ENCODE data around the gene IFNGR2. TPM values are rescaled to one million over a fixed set of nuclear protein-coding genes. Genes with fewer than 3 reads are reported as not detected.
A peak's percentile ranks its signal among the peaks of the same experiment; 100 is the strongest.

Gene IFNGR2
- total RNA-seq, 4 donors from 2014 or later, result 47.0 to 75.5 (median 61.0) TPM

- DNase-seq (ENCODE audit: low spot score in 2 of 2), result peak in 1 of 2 donors; percentile 21
- Histone ChIP-seq H3K27me3 (no peaks in the 10 kb centered on the region), H3K9me3 (no peaks in the 10 kb centered on the region), H3K4me3 (no peak overlapping the region), H3K36me3 (peaks cover 88% of the 10 kb centered on the region), H3K27ac (no peak overlapping the region), H3K4me1 (peaks cover 45% of the 10 kb centered on the region)
- 100% methylated on average over 3 of the region's 3 CpGs for WGBS
- TF ChIP-seq POLR2AphosphoS5 (IDR thresholded peaks at IDR 0.05) (no peak), EP300 (IDR thresholded peaks at IDR 0.05) (no peak), CTCF (IDR thresholded peaks at IDR 0.05) (no peak)
Observed at GRCh38 chr21:33430858-33431257, 27.6 kb downstream of the IFNGR2 start.

- peaks cover 85% of the 10 kb centered on the region for H3K36me3 ChIP-seq
- peaks cover 45% of the 10 kb centered on the region for H3K4me1 ChIP-seq
Observed at GRCh38 chr21:33432496-33432895, 29.3 kb downstream of the IFNGR2 start.

GRCh38 chr21:33433001-33433400 is 29.8 kb downstream of the IFNGR2 start:
- no peak overlapping the region for H3K4me3 ChIP-seq
- WGBS, result 91% methylated on average over 7 of the region's 8 CpGs
- TF ChIP-seq CTCF (IDR thresholded peaks at IDR 0.05), result no peak
- TF ChIP-seq POLR2A (IDR thresholded peaks at IDR 0.05), result no peak
- no peak overlapping the region for H3K27ac ChIP-seq
- DNase-seq (ENCODE audit: low spot score in 2 of 2), result no peak
- no peaks in the 10 kb centered on the region for H3K9me3 ChIP-seq
- peaks cover 88% of the 10 kb centered on the region for H3K36me3 ChIP-seq
- peaks cover 44% of the 10 kb centered on the region for H3K4me1 ChIP-seq
- no peaks in the 10 kb centered on the region for H3K27me3 ChIP-seq

More at GRCh38 chr21:33432496-33432895, 29.3 kb downstream of the IFNGR2 start:
- 90% methylated on average over 6 of the region's 6 CpGs for WGBS
- no peak for TF ChIP-seq CTCF (IDR thresholded peaks at IDR 0.05)
- TF ChIP-seq POLR2AphosphoS5 (IDR thresholded peaks at IDR 0.05), result no peak
- TF ChIP-seq POLR2A (IDR thresholded peaks at IDR 0.05), result no peak
- TF ChIP-seq EP300 (IDR thresholded peaks at IDR 0.05), result no peak
- no peak overlapping the region for H3K27ac ChIP-seq
- no peaks in the 10 kb centered on the region for H3K9me3 ChIP-seq
- no peak overlapping the region for H3K4me3 ChIP-seq
- H3K27me3 ChIP-seq, result no peaks in the 10 kb centered on the region
- DNase-seq (ENCODE audit: low spot score in 2 of 2), result no peak

- no peaks in the 10 kb centered on the region for H3K27me3 ChIP-seq
- peak overlapping the region; percentile 88 for H3K27ac ChIP-seq
- no peaks in the 10 kb centered on the region for H3K9me3 ChIP-seq
- no peak for TF ChIP-seq CTCF (IDR thresholded peaks at IDR 0.05)
- no peak for TF ChIP-seq POLR2A (IDR thresholded peaks at IDR 0.05)
- no peak for TF ChIP-seq POLR2AphosphoS5 (IDR thresholded peaks at IDR 0.05)
- TF ChIP-seq EP300 (IDR thresholded peaks at IDR 0.05), result no peak
- no peak for DNase-seq (ENCODE audit: low spot score in 2 of 2)
- H3K4me3 ChIP-seq, result no peak overlapping the region
- H3K36me3 ChIP-seq, result peaks cover 88% of the 10 kb centered on the region
- 83% methylated on average over 7 of the region's 8 CpGs for WGBS
- peaks cover 38% of the 10 kb centered on the region for H3K4me1 ChIP-seq
Observed at GRCh38 chr21:33433425-33434114, 30.4 kb downstream of the IFNGR2 start.

GRCh38 chr21:33434770-33435360 is 31.7 kb downstream of the IFNGR2 start:
- no peak for DNase-seq (ENCODE audit: low spot score in 2 of 2)
- Histone ChIP-seq H3K4me3 (no peak overlapping the region), H3K4me1 (peaks cover 32% of the 10 kb centered on the region), H3K36me3 (peaks cover 82% of the 10 kb centered on the region), H3K9me3 (no peaks in the 10 kb centered on the region), H3K27me3 (no peaks in the 10 kb centered on the region), H3K27ac (peak overlapping the region; percentile 88)
- TF ChIP-seq CTCF (IDR thresholded peaks at IDR 0.05) (no peak), EP300 (IDR thresholded peaks at IDR 0.05) (no peak), POLR2AphosphoS5 (IDR thresholded peaks at IDR 0.05) (no peak), POLR2A (IDR thresholded peaks at IDR 0.05) (no peak)
- WGBS, result 38% methylated on average over 5 of the region's 5 CpGs
